AG04450 (cell line): ENCODE results near the gene ZFTA. TPM values are rescaled to one million over a fixed set of nuclear protein-coding genes. Genes with fewer than 3 reads are reported as not detected.
A peak's percentile ranks its signal among the peaks of the same experiment; 100 is the strongest.
"Not testable (repeated sequence)": the region's sequence is repeated elsewhere in the genome, so short reads cannot be mapped to it uniquely, and the experiment has no call there.

Experiments
- CTCF ChIA-PET: fragments of 300-600, 350-600 bp; formaldehyde crosslinking; extraction: SDS; loops from one replicate; lab custom pipeline; 2022; ENCODE audit warnings: antibody characterized with exemption, inconsistent platforms; lab: Charles Lee
- POLR2A ChIA-PET: fragments of 350-600 bp; formaldehyde crosslinking; extraction: SDS; loops from one replicate; lab custom pipeline; 2021; ENCODE audit warnings: antibody characterized with exemption, inconsistent platforms; lab: Yijun Ruan, JAX
- DNase-seq: peaks from one replicate; pipeline ENCODE4 v3.0.0-alpha.2; 2011; ENCODE audit warnings: low read depth, low spot score
- H3K27ac ChIP-seq: one replicate; pipeline ENCODE4 v1.5.1; 2012; ENCODE audit warnings: low read depth, low read length, control low read depth
- H3K27me3 ChIP-seq: one replicate; pipeline ENCODE4 v1.6.0; 2012; ENCODE audit warnings: low read length; ENCODE audit not compliant: control insufficient read depth, insufficient read depth
- H3K4me3 ChIP-seq: 2 replicates; pipeline ENCODE4 v1.5.1; 2011; ENCODE audit warnings: mild to moderate bottlenecking, low read depth, low read length, control low read depth
- H3K9me3 ChIP-seq: 2 replicates; pipeline ENCODE4 v1.5.1; 2012; ENCODE audit warnings: low read length; ENCODE audit not compliant: control insufficient read depth, insufficient read depth
- polyA plus RNA-seq: library from polyadenylated mRNA; depleted of rRNA; stranded (reverse); fragments of >200 nt; gene quantifications from 2 replicates; pipeline ENCODE4 v1.2.3, GENCODE V29; 2011
- TF ChIP-seq, protein P1 (sequence below): IDR thresholded peaks from 2 replicates; pipeline ENCODE4 v1.5.1; 2011; ENCODE audit warnings: low read depth, low read length, control low read depth, inconsistent platforms

ZFTA gene
- polyA plus RNA-seq, 1 experiment = 8.6 TPM

DNA sequence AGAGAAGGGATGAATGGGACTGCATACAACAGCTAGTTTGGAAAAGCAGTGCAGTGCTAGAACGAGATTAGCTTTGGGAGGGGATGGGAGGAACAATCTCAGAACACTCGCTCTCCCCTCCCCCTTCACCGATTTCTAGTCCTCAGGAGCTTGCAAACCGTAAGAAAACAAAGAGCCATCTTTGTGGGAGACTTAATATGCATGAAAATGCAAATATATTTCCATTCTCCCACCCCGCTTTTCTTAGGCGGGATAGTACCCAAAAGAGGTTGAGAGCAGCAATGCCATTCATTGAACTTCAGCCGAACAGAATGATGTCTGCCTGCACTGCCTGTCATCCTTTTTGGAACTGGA is 45.8 kb upstream of the ZFTA start:
- TF ChIP-seq, protein P1, sequence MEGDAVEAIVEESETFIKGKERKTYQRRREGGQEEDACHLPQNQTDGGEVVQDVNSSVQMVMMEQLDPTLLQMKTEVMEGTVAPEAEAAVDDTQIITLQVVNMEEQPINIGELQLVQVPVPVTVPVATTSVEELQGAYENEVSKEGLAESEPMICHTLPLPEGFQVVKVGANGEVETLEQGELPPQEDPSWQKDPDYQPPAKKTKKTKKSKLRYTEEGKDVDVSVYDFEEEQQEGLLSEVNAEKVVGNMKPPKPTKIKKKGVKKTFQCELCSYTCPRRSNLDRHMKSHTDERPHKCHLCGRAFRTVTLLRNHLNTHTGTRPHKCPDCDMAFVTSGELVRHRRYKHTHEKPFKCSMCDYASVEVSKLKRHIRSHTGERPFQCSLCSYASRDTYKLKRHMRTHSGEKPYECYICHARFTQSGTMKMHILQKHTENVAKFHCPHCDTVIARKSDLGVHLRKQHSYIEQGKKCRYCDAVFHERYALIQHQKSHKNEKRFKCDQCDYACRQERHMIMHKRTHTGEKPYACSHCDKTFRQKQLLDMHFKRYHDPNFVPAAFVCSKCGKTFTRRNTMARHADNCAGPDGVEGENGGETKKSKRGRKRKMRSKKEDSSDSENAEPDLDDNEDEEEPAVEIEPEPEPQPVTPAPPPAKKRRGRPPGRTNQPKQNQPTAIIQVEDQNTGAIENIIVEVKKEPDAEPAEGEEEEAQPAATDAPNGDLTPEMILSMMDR = no peak
- Histone ChIP-seq H3K9me3 (no peaks in the 10 kb centered on the region; the same call in 1 of the 2 replicates), H3K27ac (no peak overlapping the region), H3K4me3 (peak overlapping the region; percentile 95), H3K27me3 (no peaks in the 10 kb centered on the region)
- DNase-seq = no peak
- ChIA-PET POLR2A (interaction anchor here (0.6 to 1.5 kb wide), 3 partner anchors 45 to 160 kb away, joined by 3 to 5 read pairs (median 4); partner anchors contain the start of genes COX8A and ZFTA), CTCF (interaction anchor here (0.6 to 1.0 kb wide), 2 partner anchors 47 to 81 kb away, joined by 5 to 6 read pairs; partner anchors contain the start of gene ZFTA)

DNA sequence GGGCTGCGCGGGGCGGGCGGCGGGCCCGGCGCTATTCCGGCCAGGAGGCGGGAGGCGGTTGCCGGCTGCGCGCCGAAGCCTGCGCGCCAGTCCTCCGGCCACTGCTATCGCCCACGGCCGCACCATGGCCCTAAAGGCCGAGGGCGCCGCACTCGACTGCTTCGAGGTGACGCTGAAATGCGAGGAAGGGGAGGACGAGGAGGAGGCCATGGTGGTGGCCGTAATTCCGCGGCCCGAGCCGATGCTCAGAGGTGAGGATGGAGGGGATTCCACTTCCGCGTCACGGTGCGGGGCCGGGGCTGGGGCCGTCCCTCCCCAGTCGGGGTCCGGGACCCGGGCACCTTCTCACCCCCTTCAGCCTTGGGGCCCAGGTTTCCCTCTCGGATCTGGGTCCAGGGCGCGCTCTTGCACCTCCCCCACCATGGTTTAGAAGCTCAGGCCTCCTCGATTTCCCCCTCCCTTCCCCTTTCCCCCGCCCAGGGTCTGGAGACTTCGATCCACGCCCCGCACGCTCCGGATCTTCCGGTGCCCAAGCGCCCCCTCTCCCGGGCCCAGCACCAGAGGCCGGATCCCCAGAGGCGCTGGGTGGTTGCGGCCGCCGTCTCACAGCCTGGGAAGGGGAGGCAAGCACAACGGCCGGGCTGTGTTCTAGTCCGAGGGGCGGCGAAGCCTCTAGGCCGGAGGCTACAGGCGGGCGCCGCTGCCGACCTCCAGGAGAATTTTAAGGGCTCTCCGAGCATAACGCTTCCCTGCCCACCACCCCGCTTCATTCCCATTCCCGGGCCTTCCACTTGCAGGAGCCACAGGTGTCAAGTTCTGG is 45.2 kb upstream of the ZFTA start:
- H3K4me3 ChIP-seq = peak overlapping the region; percentile 95
- ChIA-PET CTCF (interaction anchor here (1.0 kb wide), 1 partner anchor 46 kb away, joined by 5 read pairs; the partner anchor contains the start of gene ZFTA), POLR2A (interaction anchor here (0.6 to 1.5 kb wide), 3 partner anchors 45 to 160 kb away, joined by 3 to 5 read pairs (median 4); partner anchors contain the start of genes COX8A and ZFTA)
- TF ChIP-seq, protein P1 = no peak
- H3K27ac ChIP-seq = peak overlapping the region; percentile 39
- no peak for DNase-seq
- no peaks in the 10 kb centered on the region; the same call in 1 of the 2 replicates for H3K9me3 ChIP-seq
- no peaks in the 10 kb centered on the region for H3K27me3 ChIP-seq

DNA sequence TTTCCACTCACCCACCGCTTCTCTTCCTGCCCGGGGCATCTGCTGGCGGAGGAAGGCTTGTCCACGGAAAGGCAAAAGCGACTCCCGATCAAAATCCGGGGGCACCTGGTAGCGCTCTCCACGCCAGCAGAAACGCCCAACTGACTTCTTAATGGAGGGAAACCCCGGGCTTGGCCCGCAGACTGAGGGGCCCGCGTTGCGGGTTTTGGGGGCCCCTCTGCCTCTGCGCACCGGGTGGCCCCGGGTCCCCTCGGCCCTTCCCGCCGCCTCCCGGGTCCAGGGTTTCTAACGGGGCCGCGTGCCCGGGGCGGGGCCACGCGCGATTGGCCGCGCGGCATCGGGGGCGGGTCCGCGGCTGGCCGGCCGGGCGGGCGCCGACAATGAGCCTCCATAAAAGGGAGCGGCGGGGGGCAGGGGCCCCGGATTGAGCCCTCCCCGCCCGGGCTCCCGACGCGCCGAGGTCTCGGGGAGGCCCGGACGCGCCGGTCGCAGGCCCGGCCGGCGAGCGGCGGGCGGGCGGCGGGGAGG is 44.5 kb upstream of the ZFTA start, which contains the start of gene SPINDOC:
Gene SPINDOC, plus strand, starts transcription at position 422 of the 528 bp plus-strand sequence. CDS start 231 bp downstream, outside the sequence.
- H3K9me3 ChIP-seq = no peaks in the 10 kb centered on the region; the same call in 1 of the 2 replicates
- TF ChIP-seq, protein P1 = no peak
- CTCF ChIA-PET = interaction anchor here (0.6 to 1.3 kb wide), 4 partner anchors 24 to 175 kb away, joined by 3 to 6 read pairs (median 4); partner anchors contain the start of gene ZFTA
- H3K4me3 ChIP-seq = peak within 1 kb of the TSS; percentile 95
- POLR2A ChIA-PET = interaction anchor here (1.5 kb wide), 1 partner anchor 44 kb away, joined by 5 read pairs; the partner anchor contains the start of gene ZFTA
- peak within 1 kb of the TSS; percentile 39 for H3K27ac ChIP-seq
- no peak for DNase-seq
- no peaks in the 10 kb centered on the region for H3K27me3 ChIP-seq

DNA sequence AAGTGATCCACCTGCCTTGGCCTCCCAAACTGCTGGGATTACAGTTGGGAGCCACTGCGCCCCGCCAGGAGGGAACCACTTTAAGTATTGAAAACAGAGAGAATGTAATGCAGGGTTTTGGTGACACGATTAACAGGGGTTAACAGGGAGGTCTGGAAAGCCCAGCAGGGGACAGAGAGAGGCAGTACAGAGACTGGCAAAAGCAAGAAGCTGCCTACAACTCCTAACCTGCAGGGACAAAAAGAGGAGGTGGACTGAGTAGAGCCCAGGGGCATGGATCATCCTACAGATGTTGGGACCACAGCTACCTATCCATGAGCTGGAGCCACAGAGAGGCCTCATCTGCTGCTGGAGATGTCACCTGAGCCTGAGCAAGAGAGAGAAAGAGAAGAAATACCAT is 42.9 kb upstream of the ZFTA start:
- H3K27me3 ChIP-seq = no peaks in the 10 kb centered on the region
- no peak overlapping the region for H3K27ac ChIP-seq
- TF ChIP-seq, protein P1 = no peak
- POLR2A ChIA-PET = no interaction called here
- DNase-seq = no peak
- CTCF ChIA-PET = no interaction called here
- no peak overlapping the region for H3K4me3 ChIP-seq
- no peaks in the 10 kb centered on the region; the same call in 1 of the 2 replicates for H3K9me3 ChIP-seq

DNA sequence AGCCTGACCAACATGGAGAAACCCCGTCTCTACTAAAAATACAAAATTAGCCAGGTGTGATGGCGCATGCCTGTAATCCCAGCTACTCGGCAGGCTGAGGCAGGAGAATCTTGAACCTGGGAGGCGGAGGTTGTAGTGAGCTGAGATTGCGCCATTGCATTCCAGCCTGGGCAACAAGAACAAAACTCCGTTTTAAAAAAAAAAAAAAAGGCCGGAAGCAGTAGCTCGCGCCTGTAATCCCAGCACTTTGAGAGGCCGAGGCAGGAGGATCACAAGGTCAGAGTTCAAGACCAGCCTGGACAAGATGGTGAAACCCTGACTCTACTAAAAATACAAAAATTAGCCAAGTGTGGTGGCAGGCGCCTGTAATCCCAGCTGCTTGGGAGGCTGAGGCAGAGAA is 41.8 kb upstream of the ZFTA start:
- H3K27me3 ChIP-seq, DNase-seq, H3K27ac ChIP-seq, POLR2A ChIA-PET, H3K9me3 ChIP-seq, H3K4me3 ChIP-seq: not testable (repeated sequence)
- CTCF ChIA-PET = interaction anchor here (0.7 to 1.0 kb wide), 2 partner anchors 27 to 45 kb away, joined by 3 read pairs; no protein-coding TSS in a partner anchor
